A204.1 (cell line): ENCODE data around the gene ARMC10.
A peak's percentile ranks its signal among the peaks of the same experiment; 100 is the strongest.
"Not testable (repeated sequence)": the region's sequence is repeated elsewhere in the genome, so short reads cannot be mapped to it uniquely, and the experiment has no call there.

Source experiments
- FAIRE-seq: peaks from 2 replicates; lab custom pipeline; 2012; peaks lifted over from hg19 to GRCh38; lab: Jason Lieb, UNC

Gene ARMC10

DNA sequence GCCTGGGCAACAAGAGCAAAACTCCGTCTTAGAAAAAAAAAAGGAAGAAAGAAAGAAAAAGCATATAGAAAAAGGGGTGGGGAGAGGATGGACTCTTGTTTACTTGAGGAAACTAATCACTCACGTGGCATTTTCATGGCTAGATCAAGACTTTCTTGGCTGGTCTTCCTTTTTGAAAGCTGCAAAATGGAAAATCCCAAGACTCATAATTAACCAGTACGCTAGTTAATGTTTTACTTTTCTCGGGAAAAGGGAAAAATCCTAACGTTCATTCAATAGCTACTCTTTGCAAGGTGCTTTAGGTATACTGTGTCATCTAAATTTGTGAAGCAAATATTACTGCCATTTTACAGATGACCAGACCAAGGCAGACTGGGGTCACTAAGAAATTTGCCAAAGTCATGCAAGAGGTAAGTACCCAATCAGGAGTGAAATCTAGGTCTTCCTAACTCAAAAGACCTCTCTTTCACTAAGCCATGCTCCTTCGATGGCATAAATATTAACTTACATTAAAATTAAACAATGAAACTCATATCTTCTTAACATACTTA, 49.6 kb downstream of the ARMC10 start:
- no peak for FAIRE-seq

DNA sequence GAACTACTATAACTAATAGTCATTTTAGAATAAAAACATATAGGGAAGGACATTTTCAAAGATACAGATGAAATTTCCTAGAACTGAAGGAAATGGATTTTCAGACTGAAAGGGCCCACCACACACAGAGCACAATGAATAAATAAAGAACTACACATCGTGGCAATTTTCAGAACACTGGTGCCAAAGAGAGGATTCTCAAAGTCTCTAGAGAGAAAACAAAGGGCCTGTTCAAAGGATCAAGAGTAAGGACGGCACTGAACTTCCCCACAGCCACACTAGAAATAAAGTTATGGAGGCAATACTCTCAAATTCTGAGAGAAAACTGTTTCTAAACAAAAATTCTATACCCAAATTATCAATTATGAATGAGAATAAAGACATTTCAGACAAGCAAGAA, 52.1 kb downstream of the ARMC10 start:
- no peak for FAIRE-seq

DNA sequence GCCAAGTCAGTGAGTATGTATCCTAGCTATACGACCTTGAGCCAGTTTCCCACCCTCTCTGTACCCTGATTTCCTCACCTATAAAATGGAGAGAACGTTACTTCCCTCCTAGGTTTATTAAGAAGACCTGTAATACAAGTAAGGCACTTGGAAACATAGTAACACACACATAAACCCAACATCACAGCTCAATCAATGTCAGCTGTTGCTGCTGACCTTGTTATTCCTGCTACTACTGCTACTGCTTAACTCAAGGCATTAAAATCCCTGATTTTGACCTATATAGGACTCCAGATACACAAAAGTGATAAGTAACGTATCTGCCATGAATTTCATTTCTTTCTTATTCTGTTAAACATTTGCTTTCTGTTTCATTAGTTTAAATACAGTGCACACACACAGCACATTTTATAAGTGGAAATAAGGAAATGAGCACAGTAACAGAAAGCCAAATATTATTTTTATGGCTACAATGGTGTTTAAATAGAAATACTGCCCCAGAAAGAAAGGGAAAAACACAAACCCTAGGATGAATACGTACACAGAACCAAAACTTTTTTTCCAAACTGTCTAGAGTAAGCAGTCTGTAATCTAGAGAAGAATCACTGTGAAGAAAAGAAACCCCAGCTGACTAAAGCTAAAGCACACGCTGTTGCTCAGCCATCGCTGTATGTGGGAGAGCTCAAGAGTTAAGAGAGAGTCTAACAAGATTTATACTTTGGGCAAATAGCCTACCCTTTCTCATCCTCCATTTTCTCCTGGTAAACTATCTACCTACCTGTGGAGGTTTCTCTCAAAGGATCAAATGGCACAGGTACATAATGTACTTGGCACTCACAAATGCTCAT, 55.0 kb downstream of the ARMC10 start:
- FAIRE-seq: no peak

DNA sequence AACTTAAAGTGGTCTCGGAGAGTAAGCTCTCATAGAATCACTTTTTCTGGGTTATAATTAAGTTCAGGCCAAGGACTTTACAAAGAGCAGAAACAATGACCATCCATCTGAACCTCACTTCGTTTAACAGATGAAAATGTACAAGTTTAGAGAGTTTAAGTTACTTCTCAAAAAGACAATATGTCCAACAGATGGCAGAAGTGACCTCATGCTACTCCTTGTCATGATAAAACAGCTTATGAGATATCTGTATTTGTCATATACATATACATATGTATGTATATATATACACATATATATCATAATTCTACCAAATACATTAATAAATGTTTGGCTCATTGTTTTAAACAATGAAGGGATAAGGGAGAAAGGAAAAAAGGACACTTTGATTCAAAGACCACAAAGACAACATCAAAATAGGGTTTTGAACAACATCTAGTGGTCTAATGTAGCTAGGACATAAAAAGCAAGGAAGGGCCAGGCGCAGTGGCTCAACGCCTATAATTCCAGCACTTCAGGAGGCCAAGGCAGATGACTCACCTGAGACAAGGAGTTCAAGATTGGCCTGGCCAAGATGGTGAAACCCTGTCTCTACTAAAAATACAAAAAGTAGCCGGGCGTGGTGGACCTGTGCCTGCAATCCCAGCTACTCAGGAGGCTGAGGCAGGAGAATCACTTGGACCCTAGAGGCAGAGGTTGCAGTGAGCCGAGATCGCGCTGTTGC, 56.1 kb downstream of the ARMC10 start:
- peak; percentile 49 for FAIRE-seq

DNA sequence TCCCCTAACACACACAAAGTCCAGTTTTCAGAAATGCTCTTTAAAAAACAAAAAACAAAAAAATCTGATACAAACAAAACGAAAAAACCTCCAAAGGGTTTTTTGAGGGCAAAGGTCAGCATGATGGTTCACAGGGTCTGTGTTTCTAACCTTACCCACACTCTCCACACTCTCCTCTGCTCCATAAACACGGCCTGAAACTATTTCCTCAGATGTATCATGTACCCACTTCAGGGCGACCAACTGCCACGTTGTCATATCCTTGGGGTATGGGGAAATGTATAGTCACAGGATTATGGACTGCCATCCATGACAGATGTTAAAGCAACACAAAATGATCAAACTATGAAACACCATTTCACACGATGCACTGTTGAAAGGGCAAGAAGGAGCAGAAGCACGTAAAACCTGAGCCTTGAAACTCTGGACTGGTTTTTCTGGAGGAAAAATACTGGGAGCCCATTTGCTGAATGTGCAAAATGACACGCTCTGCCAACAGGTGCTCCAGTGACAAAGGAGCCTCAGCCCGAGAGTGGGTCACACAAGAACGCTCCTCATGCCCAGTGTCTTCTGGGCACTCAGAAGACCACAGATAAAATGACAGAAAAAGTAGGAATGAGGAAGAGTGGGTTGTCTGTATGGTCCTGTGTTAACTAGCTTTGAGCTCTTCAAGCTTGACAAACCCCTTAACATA, 58.2 kb downstream of the ARMC10 start:
- FAIRE-seq: no peak

DNA sequence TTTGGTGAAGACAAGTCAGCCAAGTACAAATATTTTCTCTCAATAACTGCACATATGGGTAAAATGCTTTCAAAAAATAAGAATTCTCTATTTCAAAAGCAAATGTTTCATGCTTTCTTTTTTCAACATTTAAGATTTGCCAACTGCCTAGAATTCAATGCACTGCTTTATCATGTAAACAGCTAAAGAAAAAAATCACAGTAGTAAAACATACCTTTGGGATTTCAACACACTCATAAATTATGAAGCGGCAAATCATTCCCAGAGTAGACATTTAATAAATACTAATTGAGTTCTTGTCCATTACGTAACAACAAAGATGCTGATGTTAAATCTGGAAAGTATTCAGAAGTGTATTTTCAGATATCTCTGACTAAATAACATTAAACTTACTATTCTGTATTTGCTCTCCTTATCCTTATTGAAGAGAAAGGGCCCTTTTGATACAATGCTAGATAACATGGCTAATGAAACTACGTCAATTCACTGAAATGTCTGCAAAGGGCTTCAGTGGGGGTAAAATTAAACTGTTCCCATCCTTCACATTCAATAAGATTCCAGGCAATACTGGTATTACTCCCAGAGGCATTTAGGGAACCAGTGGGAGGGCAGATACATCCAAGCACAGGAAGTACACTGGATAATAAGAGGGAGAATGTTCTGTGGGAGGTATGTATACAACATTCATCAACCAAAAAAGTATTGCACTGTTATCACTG, 60.1 kb downstream of the ARMC10 start:
- FAIRE-seq: no peak

DNA sequence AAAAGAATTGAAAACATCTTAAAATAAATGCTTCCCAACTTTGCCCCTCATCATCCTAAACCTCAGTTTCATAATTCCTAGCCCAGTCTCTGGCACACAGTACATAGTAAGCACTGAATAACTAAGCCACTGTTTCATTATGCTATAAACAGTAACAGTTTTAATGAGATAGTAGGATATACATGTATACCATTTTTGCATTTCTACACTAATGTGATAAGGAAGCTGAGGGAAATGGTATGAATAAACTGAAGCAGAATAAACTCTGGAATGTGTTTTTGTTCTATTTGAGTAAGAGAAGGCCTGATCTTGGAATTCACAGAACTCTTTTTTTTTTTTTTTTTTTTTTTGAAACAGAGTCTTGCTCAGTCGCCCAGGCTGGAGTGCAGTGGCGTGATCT, 65.1 kb downstream of the ARMC10 start:
- FAIRE-seq: no peak

DNA sequence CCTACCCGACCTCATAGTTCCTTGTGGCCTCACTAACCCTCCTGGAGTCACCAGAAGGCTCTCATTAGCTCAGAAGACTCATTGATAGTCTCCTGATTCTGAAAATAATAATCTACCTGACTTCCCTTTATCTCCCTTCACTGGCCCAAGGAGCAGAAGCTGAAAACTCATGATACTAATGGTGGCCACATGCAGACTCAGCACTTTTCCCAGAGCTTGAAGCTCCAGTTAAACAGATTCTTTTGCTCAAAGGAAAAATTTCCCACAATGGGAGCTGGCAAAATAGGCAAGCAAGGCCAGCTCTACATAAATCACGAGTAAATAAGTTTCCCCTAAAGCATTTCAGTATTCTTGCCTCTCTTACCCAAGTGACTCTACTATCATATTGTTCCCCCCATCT, 65.7 kb downstream of the ARMC10 start:
- FAIRE-seq: no peak

DNA sequence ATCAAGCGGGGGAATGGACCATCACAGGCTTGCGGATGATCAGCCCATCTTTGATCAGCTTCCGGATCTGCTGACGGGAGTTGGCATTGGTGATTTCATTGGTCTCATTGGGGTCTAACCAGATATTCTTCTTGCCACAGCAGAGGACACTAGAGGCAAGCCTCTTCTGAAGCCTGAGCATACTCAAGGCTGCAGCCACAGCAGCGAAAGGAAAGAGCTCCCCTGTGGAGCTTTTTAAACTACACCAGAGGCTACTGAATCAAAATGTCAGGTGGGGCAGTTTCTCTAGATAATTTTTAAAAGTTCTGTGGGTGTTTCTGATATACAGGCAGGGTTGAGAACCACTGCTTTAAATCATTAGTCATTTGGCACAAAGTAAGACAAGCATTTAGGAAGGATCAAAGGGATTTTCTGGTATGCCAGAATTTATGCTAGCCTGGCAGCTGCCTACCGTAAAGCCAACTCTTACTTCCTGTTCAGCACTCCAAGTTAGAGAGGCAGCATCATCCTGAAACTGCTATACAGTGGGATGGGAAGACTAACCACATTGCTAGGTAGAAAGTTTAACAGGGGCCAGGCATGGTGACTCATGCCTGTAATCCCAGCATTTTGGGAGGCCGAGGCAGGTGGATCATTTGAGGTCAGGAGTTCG, 66.9 kb downstream of the ARMC10 start:
- no peak for FAIRE-seq

DNA sequence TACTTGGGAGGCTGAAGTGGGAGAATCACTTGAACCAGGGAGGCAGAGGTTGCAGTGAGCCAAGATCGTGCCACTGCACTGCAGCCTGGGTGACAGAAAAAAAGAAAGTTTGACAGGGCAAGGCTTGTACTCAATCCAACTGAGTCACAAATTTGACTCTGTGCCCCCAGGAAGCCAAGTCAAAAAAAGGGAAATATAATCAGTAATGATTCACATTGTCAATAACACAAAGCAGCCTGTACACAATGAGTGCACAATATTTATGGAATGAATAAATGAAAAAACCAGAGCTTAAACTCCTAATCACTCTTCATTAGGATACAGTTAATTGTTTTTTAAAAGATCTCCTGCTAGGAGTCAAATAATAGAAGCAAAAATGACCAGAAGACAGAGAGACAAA, 67.6 kb downstream of the ARMC10 start:
- no peak for FAIRE-seq

DNA sequence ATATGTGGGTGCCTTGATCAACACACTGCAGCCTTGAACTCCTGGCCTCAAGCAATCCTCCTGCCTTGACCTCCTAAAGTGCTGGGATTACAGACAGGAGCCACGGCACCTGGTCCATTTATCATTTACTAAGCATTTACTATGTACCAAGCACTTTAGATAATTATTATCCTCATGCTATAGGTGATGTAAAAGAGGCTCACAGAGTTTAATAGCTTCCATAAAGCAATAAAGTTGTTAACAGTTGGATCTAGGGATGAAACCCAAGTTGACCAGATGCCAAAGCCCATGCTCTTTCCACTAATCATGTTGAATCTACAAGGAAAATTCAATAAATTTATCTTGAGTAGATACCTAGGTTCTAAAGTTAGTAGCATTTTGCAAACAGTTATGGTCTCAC, 68.9 kb downstream of the ARMC10 start:
- FAIRE-seq: no peak

DNA sequence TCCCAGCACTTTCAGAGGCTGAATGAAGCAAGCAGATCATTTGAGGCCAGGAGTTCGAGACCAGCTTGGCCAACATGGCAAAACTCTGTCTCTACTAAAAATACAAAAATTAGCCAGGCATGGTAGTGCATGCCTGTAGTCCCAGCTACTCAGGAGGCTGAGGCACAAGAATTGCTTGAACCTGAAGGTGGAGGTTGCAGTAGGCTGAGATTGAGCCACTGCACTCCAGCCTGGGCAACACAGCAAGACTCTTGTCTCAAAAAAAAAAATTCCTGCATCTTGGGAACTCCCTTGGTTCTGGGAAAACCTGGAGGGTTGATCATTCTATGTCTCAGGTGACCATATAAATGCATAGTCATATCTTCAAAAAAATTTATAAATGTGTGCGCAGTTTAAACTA, 69.8 kb downstream of the ARMC10 start:
- not testable (repeated sequence) for FAIRE-seq

DNA sequence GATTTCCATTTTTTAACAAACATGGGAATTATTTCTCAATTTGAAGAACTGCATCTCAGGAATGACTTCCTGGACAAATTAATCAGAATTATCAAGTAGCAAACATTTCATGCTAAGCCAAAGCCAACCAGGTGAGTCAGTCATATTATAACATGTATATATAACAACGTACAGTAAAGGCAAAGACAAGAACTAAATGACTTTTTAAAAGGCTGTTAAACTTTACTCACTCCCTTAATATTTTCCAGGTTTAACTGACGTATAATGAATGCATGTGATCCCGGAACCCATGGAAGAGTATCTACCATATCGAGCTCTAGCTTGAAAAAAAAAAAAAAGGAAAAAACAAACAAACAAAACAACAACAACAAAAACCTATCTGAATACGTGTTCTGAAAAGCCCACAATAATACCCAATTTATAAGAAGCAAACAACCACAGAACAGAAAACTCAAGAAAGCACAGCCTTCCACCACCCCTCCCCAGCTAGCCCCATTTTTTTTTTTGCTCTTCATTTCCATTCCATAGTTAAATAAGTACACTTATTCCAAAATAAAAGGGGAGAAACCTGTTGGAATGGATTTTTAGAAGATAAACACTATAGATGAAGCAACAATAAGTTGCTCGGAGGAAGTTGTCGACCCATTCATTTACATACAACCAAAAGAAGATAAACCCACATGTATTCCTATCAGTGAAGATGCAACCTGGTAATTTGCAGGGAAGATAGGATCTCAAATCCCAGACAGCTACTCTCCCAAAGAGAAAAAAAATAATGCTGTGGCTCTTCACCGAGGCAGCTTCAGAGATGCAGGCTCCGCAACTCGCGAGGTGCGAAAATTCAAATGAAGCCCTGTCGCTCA, 73.4 kb downstream of the ARMC10 start:
- FAIRE-seq: peak; percentile 6
